Activated CD4-positive, alpha-beta memory T cell treated with anti-CD3 and anti-CD28 coated beads for 36 hours (primary cell): ENCODE data around the gene BRD3OS. TPM values are rescaled to one million over a fixed set of nuclear protein-coding genes. Genes with fewer than 3 reads are reported as not detected.

Source experiments
- CTCF ChIA-PET: fragments of 350-600 bp; sonication (Branson Sonifier 250); formaldehyde crosslinking; loops from one replicate; lab custom pipeline; 2021; ENCODE audit warnings: antibody characterized with exemption, inconsistent platforms; lab: Charles Lee
- POLR2A ChIA-PET: fragments of 350-600 bp; sonication (Branson Sonifier 250); formaldehyde crosslinking; loops from one replicate; lab custom pipeline; 2021; ENCODE audit warnings: antibody characterized with exemption; lab: Charles Lee
- DNase-seq: peaks from one replicate; pipeline ENCODE4 v3.0.0-alpha.2; 2020
- H3K27ac Mint-ChIP-seq: one replicate; pipeline ENCODE4 v1.8.0; 2021; ENCODE audit warnings: mixed read lengths
- H3K27me3 Mint-ChIP-seq: one replicate; pipeline ENCODE4 v1.8.0; 2021; ENCODE audit warnings: mixed read lengths
- H3K36me3 Mint-ChIP-seq: one replicate; pipeline ENCODE4 v1.8.0; 2021; ENCODE audit warnings: mixed read lengths
- H3K4me1 Mint-ChIP-seq: one replicate; pipeline ENCODE4 v1.8.0; 2021; ENCODE audit warnings: low read depth, mixed read lengths
- H3K4me3 Mint-ChIP-seq: one replicate; pipeline ENCODE4 v1.8.0; 2021; ENCODE audit warnings: mild to moderate bottlenecking, mixed read lengths
- H3K9me3 Mint-ChIP-seq: one replicate; pipeline ENCODE4 v1.8.0; 2021; ENCODE audit warnings: mixed read lengths
- intact Hi-C: fragments of 100-400 bp; cut with micrococcal nuclease; formaldehyde crosslinking; loops from one replicate; pipeline ENCODE4 v1.15.1; 2023
- total RNA-seq, 2 experiments: library from RNA; stranded (reverse); gene quantifications; one replicate each; pipeline ENCODE4 v1.2.3, GENCODE V29; 2021

The BRD3OS gene
- total RNA-seq, 2 experiments from 2014 or later: 12.6 to 13.2 TPM

DNA sequence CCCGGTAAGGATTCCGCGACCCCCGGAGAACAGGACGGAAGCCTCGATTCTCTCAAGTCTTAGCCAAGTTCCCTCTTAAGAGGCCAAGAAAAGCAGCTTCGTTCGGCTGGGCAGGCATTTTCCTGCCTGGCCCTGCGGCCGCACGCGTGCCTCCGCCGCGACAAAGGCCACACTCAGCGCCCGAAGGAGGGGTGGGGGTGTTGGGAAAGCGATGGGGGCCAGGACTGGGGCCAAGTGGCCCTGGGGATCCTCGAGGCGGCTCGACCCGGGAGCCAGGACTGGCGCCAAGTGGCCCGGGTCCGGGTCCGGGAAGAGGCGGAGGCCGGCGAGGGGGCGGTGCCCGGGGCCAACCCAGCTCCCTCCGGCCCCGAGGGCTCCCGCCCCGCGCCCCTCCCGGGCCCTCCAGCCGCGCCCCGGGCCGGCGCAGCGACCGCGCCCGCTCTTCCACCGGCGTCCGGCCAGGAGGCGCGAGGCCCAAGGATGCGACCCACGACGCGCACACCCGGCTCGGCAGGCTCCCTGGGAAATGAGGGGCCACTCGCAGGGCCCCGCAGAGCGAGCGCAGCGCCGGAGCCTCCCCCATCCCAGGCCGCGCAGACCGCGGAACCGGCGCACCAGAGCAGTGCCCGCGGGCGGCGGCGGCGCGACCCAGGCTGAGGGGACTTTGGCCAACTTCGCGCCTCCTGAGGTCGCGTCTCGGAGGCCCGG, 33.9 kb upstream of the BRD3OS start:
- ChIA-PET POLR2A (no interaction called here), CTCF (interaction anchor here (1.2 kb wide), 1 partner anchor 210 kb away, joined by 4 read pairs; no protein-coding TSS in a partner anchor)
- intact Hi-C loops: loop anchor here (5.0 kb wide), 1 partner anchor 76 kb away; the partner anchor contains the start of gene BRD3

DNA sequence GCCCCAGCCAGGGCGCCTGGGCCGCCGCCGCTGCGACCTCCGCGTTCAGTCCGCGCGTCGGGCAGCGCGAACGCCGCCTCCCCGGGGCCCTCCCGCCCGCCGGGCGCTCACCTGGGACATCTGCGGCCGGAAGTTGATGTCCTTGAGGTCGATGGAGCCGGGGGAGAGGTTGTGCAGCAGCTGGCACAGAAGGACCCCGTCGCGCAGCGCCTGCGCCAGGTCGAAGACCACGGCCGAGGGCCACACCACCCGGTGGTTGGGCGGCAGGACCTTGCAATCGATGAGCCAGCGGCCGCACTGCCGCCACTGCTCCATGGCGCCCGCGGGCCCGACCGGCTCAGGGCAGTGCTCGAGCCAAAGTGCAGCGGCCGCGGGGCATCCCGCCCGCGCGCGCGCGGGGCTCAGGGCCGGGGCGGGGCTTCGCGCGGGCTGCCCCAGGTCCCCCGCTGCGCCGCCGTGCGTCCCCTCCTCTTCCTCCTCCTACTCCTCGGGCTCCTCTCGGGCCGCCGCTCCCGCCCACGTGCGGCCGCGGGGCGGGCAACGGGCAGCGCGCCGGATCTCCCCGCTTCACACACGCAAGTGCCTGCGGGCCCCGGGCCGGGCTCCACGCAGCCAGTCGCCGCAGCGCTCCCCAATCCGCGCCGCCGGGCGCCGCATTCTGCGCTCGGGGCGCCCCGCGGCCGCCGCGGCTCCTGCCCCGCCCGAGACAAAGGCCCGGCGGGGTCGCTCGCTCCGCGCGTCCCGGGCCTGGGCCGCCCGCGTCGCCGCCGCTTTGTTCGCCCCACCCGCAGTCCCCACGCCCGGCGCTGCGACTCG, 33.1 kb upstream of the BRD3OS start, which contains the start of gene VAV2:
TSS of gene VAV2 (minus strand) at position 361 of the 816 bp plus-strand sequence. CDS start at position 315, 46 bp downstream.
- POLR2A ChIA-PET: no interaction called here
- H3K4me1 Mint-ChIP-seq: peaks cover 1% of the 10 kb centered on the region
- no peaks in the 10 kb centered on the region for H3K9me3 Mint-ChIP-seq
- DNase-seq: peak; percentile 52
- H3K36me3 Mint-ChIP-seq: no peaks in the 10 kb centered on the region
- H3K4me3 Mint-ChIP-seq: peak within 1 kb of the TSS; percentile 69
- CTCF ChIA-PET: interaction anchor here (0.8 to 5.0 kb wide), 6 partner anchors 31 to 214 kb away, joined by 3 to 118 read pairs (median 9); no protein-coding TSS in a partner anchor
- H3K27ac Mint-ChIP-seq: no peak within 1 kb of the TSS
- H3K27me3 Mint-ChIP-seq: peaks cover 12% of the 10 kb centered on the region
- intact Hi-C loops: loop anchor here (5.0 kb wide), 1 partner anchor 75 kb away; the partner anchor contains the start of gene BRD3

More for the DNA sequence above, 33.9 kb upstream of the BRD3OS start:
- no peaks in the 10 kb centered on the region for H3K9me3 Mint-ChIP-seq
- H3K36me3 Mint-ChIP-seq: no peaks in the 10 kb centered on the region
- DNase-seq: no peak
- peaks cover 1% of the 10 kb centered on the region for H3K4me1 Mint-ChIP-seq
- no peak overlapping the region for H3K27ac Mint-ChIP-seq
- H3K4me3 Mint-ChIP-seq: peak overlapping the region; percentile 51
- peaks cover 12% of the 10 kb centered on the region for H3K27me3 Mint-ChIP-seq

- peaks cover 12% of the 10 kb centered on the region for H3K27me3 Mint-ChIP-seq
- H3K4me3 Mint-ChIP-seq: peak overlapping the region; percentile 69
- intact Hi-C loops: loop anchor here (5.0 kb wide), 1 partner anchor 74 kb away; the partner anchor contains the start of gene BRD3
- no peaks in the 10 kb centered on the region for H3K9me3 Mint-ChIP-seq
- DNase-seq: peak; percentile 78
- H3K4me1 Mint-ChIP-seq: peaks cover 1% of the 10 kb centered on the region
- no peak overlapping the region for H3K27ac Mint-ChIP-seq
- CTCF ChIA-PET: interaction anchor here (0.7 to 5.0 kb wide), 20 partner anchors 9 to 461 kb away, joined by 3 to 118 read pairs (median 4); partner anchors contain the start of gene BRD3OS
- POLR2A ChIA-PET: interaction anchor here (1.3 kb wide), 1 partner anchor 211 kb away, joined by 6 read pairs; no protein-coding TSS in a partner anchor
- no peaks in the 10 kb centered on the region for H3K36me3 Mint-ChIP-seq
Observed at GRCh38 chr9:133992780-133993634, 32.3 kb upstream of the BRD3OS start.

GRCh38 chr9:133993635-133994253, 31.5 kb upstream of the BRD3OS start:
- Mint-ChIP-seq H3K9me3 (no peaks in the 10 kb centered on the region), H3K27me3 (peaks cover 12% of the 10 kb centered on the region), H3K4me3 (peak overlapping the region; percentile 69), H3K4me1 (peaks cover 1% of the 10 kb centered on the region), H3K36me3 (no peaks in the 10 kb centered on the region), H3K27ac (no peak overlapping the region)
- POLR2A ChIA-PET: interaction anchor here (1.3 kb wide), 1 partner anchor 211 kb away, joined by 6 read pairs; no protein-coding TSS in a partner anchor
- intact Hi-C loops: loop anchor here (1.0 to 5.0 kb wide), 3 partner anchors 74 to 211 kb away; partner anchors contain the start of gene BRD3
- CTCF ChIA-PET: interaction anchor here (0.5 to 5.0 kb wide), 24 partner anchors 10 to 461 kb away, joined by 3 to 118 read pairs (median 4); partner anchors contain the start of gene BRD3OS
- no peak for DNase-seq

DNA sequence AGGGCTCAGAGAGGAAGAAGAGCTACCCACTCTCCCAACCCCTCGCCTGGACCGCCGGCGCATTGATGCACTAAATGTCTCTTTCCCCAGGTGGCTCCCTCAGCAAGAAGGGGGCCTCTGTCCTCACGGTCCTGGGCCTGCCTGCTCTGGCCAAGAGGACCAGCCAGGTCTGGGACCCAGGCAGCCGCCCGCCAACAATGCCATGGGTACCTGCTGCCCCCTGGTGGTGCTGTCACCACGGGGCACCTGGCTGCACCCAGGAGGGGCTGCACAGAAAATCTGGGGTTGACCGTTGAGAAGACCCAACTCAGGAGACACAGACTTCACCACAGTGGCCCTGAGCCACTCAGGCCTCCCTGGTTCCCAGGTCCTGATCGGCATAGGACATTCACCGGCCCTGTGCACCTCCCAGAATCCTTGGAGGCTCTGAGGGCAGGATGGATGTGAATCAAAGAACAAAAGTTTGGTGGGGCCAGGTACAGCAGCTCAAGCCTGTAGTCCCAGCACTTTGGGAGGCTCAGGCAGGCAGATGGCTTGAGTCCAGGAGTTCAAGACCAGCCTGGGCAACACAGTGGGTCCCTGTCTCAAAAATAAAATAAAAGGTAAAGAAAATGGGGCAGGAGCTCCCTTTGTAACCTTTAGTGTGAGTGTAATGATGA, 30.8 kb upstream of the BRD3OS start:
- POLR2A ChIA-PET: interaction anchor here (1.3 kb wide), 1 partner anchor 212 kb away, joined by 6 read pairs; no protein-coding TSS in a partner anchor

DNA sequence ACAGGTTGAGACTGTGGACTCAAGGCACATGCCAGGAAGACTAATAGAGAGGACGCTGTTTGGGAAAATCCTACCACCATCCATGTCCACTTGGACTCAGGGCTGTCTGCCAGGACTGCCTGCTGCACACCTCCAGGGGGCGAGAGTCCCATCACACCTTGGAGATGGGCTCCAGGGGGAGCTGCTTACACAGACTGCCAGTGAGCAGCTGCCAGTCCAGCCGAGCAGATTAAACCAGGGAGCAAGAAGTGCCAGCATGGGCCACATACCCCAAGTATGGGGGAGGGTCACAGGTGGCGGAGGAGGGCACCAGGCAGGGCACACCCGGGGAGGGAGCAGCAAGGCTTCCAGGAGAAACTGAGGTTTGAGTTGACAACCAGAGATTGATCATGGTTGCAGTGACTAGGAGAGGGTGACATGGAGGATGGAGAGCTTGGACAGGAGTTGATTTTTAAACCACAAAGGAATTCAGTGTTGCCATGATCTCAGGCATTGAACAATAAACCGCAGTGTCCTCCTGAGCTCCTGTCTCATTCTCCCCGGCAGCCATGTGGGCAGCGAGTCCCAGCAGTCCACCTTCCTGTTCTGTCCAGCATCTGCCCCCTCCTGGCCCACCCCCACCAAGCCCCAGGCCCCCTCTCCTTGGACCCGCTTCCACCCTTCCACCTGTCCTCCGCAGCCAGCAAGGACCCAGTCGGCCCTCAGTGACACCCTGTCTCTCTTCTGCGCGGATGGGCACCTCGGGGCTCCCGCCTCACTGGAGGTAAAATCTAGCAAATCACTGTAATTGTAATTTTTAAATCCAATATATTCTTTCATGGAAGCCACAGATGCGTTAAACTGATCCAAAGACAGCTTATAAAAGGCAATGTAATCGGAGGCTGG, 30.0 kb upstream of the BRD3OS start:
- ChIA-PET POLR2A (no interaction called here), CTCF (interaction anchor here (0.9 to 5.0 kb wide), 16 partner anchors 10 to 464 kb away, joined by 3 to 118 read pairs (median 6); partner anchors contain the start of gene BRD3OS)
- Mint-ChIP-seq H3K36me3 (no peaks in the 10 kb centered on the region), H3K4me3 (no peak overlapping the region), H3K27me3 (peaks cover 10% of the 10 kb centered on the region), H3K9me3 (no peaks in the 10 kb centered on the region), H3K4me1 (peaks cover 1% of the 10 kb centered on the region), H3K27ac (no peak overlapping the region)
- DNase-seq: peak; percentile 31
- intact Hi-C loops: no loop called here

More for the DNA sequence above, 30.8 kb upstream of the BRD3OS start:
- intact Hi-C loops: loop anchor here (1.0 to 5.0 kb wide), 3 partner anchors 73 to 212 kb away; partner anchors contain the start of gene BRD3
- no peaks in the 10 kb centered on the region for H3K9me3 Mint-ChIP-seq
- peaks cover 1% of the 10 kb centered on the region for H3K4me1 Mint-ChIP-seq
- peaks cover 12% of the 10 kb centered on the region for H3K27me3 Mint-ChIP-seq
- H3K27ac Mint-ChIP-seq: no peak overlapping the region
- no peaks in the 10 kb centered on the region for H3K36me3 Mint-ChIP-seq
- DNase-seq: peak; percentile 83
- H3K4me3 Mint-ChIP-seq: peak overlapping the region; percentile 43
- CTCF ChIA-PET: interaction anchor here (0.9 to 5.0 kb wide), 24 partner anchors 10 to 464 kb away, joined by 3 to 118 read pairs (median 4); partner anchors contain the start of gene BRD3OS

DNA sequence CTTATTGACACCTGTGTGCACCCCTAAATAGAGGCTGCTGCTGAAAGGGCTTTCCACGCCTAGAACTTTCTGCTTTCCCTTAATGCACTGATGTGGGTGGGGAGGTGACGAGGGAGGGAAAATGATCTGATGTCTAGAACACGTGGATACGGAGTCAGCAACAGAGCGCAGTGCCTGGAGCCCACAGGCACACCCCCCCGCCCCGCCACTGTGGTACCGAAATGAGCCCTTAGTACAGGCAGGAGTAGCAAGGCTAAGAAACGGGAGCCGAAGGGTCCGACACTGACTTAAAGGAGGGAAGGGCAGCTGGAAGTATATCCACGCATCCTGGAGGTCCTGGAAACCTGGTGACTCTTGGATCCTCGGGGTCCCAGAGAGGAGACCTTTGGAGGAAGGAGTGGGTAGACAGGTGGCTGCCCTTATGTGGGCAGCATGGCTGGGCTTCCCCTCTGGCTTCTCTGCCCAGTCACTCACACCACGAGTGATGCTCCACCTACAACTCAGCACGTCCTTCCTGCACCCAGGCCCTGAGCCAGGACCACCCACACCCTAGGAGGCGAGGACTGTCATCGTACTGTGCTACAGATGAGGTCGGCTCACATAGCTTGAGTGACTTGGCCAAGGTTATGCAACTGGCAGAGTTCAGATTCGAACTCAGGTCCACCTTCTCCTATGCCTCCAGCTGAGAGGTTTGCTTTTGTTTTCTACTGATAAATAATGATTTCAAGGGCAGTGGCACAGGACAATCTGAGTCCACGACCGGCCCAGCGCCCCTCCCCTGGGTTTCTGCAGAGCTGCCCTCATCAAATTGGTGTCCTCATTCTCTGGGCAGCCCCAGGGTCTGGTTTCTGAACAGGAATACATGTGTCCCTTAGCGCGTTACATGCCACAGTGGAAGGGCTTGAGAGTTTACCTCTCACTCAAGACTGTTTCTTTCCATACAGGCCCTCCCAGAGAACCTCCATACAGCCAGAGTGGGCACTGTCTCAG, 28.5 kb upstream of the BRD3OS start:
- H3K27me3 Mint-ChIP-seq: peaks cover 3% of the 10 kb centered on the region

GRCh38 chr9:133997584-133997983, 27.7 kb upstream of the BRD3OS start:
- H3K27ac Mint-ChIP-seq: no peak overlapping the region
- no peaks in the 10 kb centered on the region for H3K36me3 Mint-ChIP-seq
- peaks cover 1% of the 10 kb centered on the region for H3K4me1 Mint-ChIP-seq
- no peak overlapping the region for H3K4me3 Mint-ChIP-seq
- DNase-seq: no peak
- intact Hi-C loops: no loop called here
- H3K27me3 Mint-ChIP-seq: peaks cover 6% of the 10 kb centered on the region
- H3K9me3 Mint-ChIP-seq: no peaks in the 10 kb centered on the region
- CTCF ChIA-PET: interaction anchor here (5.0 kb wide), 1 partner anchor 205 kb away, joined by 107 read pairs; no protein-coding TSS in a partner anchor
- POLR2A ChIA-PET: no interaction called here

More for the DNA sequence above, 28.5 kb upstream of the BRD3OS start:
- H3K27ac Mint-ChIP-seq: no peak overlapping the region
- POLR2A ChIA-PET: no interaction called here
- H3K36me3 Mint-ChIP-seq: no peaks in the 10 kb centered on the region
- no peak for DNase-seq
- H3K4me1 Mint-ChIP-seq: peaks cover 1% of the 10 kb centered on the region
- H3K4me3 Mint-ChIP-seq: no peak overlapping the region
- CTCF ChIA-PET: interaction anchor here (3.1 to 5.0 kb wide), 3 partner anchors 25 to 215 kb away, joined by 17 to 118 read pairs (median 107); no protein-coding TSS in a partner anchor
- intact Hi-C loops: no loop called here
- H3K9me3 Mint-ChIP-seq: no peaks in the 10 kb centered on the region
